NCI-H1436 (cell line): ENCODE results near the gene OTUB1.
A peak's percentile ranks its signal among the peaks of the same experiment; 100 is the strongest.

Experiments used
- DNase-seq: peaks from one replicate; lab custom pipeline; 2025; lab: John Stamatoyannopoulos, UW

Gene OTUB1

GRCh38 chr11:63974259-63975143, 11.7 kb upstream of the OTUB1 start, which contains the start of gene COX8A:
Gene COX8A (plus strand): TSS chr11:63974620. CDS start chr11:63974681, 61 bp downstream.
- DNase-seq, result peak; percentile 99

DNA sequence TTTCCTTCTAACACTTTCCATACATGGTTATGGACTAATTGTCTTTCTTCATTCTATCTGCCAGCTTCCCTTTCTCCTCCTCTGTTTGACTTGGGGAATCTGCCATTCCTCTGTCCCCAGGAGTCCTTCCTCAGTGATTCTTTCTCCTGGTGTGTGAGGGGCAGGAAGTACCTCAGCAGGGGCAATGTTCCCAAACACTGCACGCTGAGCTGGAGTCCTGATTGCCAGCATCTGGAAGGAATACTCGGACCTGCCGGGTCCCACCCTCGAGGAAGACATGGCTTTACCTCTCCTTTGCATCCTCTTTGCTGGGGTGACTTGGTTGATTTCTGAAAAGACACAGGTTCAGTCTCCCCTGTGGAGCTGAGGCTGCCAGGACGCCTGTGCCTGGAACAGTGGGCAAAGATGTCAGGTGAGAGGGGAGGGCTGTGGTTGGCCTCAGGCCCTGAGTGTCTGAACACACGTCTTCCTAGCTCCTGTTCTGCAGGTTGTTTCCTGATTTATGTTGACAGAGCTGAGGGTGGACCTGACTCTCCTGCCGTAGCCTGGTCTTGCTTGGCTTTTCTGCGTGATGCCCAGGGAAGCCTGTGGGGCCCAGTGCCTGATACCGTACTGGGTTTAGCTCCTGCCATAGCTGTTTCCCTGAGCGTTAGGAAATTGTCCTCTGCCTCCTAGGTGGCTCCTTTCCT, 7.5 kb upstream of the OTUB1 start:
- no peak for DNase-seq

GRCh38 chr11:63979426-63979825, 6.8 kb upstream of the OTUB1 start:
- no peak for DNase-seq

DNA sequence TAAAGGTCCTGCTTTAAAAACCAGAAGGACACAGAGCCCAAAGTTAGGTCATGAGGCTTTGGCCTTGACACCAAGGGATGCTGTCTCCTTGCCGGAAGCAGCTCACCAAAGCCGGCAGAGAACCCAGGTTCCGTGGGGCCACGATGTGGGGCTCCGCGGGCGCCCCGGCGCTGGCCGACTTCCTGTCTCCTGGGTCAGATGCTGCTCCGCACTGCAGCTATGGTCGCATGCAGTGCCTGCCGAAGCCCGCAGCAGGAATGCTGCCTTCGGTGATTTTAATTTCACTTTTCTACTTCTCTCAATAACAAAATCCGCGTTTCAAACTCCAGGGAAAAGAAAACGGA, 454 bp upstream of the OTUB1 start:
- DNase-seq, result no peak

DNA sequence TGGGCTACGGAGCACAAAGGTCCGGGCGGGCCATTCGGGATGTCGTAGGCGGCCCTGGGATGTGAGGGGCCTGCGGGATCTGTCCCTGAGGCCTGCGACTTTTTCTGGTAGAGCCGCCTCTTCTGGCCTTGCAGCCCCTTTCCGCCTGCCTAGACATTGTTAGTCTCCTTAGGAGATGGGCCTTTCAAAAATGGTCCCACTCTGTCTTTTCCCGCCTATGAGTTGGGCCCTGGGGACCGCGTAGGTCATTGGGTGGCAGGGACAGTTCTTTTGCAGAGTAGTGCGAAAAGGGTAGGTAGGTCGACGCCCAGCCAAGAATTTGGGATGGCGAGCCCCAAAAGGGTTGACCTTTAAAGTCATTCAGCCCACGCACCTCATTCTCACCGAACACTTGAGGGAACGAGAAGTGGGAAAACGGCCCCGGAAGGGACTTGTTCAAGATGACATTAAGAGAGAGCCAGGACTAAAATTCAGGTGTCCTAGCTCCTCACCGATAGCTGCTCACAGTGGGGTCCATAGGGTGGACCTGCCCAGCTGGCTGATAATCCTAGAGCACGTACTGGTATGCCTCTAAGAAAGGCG, 785 bp downstream of the OTUB1 start:
- DNase-seq, result no peak

GRCh38 chr11:63991558-63991957, 5.3 kb downstream of the OTUB1 start:
- DNase-seq, result no peak

DNA sequence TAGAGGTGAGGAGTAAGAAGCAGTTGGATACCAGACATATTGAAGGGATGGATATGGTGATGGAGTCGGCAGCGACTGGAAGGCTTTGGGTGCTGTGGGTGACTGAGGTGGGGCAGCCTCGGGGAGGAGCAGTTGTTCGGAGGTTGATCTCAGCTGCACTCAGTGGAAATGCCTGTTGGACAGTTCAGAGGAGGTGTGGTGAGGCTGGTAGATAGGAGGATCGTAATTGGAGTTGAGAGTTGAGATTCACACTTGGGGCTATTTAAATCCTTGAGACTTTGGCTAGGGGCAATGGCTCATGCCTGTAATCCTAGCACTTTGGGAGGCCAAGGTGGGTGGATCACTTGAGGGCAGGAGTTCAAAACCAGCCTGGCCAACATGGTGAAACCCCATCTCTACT, 6.9 kb downstream of the OTUB1 start:
- DNase-seq, result no peak

GRCh38 chr11:63993993-63994392, 7.8 kb downstream of the OTUB1 start:
- no peak for DNase-seq

DNA sequence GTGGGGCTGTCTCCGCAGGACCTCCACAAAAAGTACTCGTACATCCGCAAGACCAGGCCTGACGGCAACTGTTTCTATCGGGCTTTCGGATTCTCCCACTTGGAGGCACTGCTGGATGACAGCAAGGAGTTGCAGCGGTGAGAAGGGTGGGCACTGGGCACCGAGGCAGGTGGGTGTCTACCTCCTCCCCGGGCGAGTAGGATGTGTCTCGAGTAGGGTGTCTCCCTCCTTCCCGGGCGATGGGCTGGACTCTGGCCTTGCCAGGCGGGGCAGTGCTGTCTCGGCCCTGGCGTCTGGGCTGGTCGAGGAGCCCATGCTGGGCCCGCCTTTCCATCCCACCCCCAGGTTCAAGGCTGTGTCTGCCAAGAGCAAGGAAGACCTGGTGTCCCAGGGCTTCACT, 10.3 kb downstream of the OTUB1 start:
- DNase-seq, result no peak

GRCh38 chr11:63997104-63997700, 11.0 kb downstream of the OTUB1 start:
- no peak for DNase-seq

DNA sequence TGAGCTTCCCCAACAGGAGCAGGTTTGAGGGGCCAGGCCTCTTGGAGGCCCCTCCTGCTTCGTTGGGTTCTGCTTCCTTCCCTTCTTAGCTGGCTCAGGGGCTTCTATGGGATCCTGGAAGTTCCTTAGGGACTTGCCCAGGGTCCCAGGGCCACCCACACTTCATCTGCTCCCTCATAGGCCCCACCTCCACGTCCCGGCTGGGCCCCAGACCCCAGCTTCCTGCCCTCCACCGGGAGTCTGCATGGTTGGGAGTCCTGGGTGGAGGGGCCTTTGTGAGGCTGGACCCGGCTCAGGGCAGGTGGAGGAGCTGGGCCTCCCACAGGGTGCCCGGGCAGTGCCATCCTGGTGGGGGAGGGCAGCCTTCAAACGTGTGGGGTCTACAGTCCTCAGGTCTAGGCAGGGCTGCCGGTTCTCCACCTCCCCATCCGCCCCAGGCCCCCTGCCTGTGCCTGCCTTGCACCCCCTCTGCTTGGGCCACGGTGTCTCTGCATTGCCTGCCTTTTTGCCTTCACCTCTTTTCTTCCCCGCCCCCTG, 11.6 kb downstream of the OTUB1 start:
- DNase-seq, result no peak

GRCh38 chr11:63998558-63999348, 12.5 kb downstream of the OTUB1 start:
- no peak for DNase-seq

- no peak for DNase-seq
Observed at GRCh38 chr11:63999349-64000025, 13.2 kb downstream of the OTUB1 start.

- DNase-seq, result no peak
Observed at GRCh38 chr11:64000026-64000739, 13.9 kb downstream of the OTUB1 start.

- no peak for DNase-seq
Observed at GRCh38 chr11:64000740-64001483, 14.7 kb downstream of the OTUB1 start.

DNA sequence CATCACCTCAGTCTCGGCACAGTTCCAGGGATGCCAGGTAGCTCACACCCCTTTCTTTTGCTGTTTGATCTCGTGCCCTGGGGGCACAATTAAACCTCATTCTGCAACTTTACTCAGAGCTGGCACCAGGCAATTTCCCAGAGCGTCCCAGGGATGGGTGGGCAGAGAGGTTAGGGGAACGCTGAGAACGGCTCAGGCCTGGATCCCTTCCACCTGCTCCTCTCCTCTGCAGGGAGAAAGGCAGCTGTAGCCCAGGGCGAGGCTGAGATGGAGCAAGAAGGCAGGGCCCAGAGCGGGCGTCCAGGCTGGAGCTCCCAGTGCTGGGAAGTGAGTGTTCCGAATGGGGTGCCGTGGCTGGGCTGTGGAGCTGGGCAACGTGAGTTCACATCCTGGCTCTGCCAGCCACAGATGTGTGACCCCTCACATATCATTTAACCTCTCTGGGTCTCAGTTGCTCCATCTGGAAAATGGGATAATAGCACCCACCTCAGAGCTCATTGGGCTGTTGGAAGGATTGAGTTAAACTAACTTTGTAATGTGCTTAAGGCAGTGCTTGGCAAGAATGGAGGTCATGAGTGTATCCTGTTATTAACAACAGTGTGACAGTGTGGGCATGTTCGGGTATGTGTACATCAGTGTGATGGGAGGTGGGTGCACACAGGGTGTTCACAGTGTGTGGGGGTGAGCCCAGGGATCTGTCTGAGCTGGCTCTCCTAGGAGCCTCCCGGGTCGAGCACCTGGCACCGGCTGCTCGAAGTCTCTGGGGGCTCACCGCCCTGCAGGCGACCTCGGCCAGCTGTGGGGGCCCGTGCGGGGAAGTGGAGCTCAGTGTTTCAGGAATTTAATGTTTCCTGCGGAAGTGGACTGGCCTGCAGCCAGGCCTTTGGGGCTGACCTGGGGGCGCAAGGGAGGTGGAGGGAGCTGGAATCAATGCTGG, 15.5 kb downstream of the OTUB1 start:
- no peak for DNase-seq

DNA sequence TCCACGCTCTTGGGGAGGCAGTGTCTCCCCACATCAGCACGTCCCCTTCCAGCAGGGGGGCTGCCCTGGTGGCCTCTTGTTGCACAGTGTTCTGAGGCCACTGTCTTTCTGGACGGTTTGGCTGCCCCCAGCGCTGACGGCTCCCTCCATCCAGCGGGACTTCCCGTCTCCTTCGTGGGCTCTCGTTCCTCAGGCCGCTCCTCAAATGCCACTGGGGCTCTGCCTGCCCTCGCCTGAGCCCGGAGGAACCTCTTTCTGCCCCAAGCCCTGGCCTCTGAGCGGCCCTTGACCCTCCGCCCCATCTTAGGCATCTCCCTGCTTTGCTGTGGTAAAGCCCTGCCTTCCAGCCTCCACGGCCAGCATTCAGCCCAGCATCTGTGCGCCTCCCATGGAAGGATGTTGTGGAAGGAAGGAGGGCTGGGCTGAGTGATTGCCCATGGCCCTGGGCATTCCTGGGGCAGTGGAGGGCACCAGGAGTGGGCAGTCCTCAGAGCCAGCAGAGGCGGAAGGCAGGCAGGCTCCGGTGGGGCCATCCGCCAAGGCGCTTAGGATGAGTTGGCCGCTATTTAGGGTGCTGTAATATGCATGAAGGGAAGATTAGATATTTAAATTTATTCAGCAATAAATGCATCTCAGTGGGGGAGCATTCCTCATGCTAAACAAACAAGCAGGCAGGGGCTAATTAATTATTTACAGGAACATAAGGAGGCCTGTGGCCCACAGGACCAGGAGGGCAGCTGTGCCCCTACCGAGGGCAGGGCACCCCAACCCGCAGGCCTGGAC, 17.8 kb downstream of the OTUB1 start:
- no peak for DNase-seq

DNA sequence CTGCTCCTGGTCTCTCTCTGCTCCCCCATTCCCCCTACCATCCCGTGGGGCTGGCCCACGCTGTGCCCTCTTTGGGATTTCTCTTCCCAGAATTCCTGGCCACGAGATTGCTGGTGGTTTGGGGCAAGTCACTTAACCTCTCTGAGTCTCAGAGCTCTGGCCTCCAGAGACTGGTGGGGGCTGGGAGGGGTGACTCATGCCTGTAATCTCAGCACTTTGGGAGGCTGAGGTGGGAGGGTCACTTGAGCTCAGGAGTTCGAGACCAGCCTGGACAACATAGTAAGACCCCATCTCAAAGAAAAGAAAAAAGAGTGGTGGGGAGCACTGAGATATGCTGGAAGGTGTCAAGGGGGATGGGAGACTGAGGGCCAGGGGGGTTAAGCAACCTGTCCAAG, 18.3 kb downstream of the OTUB1 start:
- no peak for DNase-seq
